IMR-90 (cell line): ENCODE measurements around the gene CNTNAP1. TPM values are rescaled to one million over a fixed set of nuclear protein-coding genes. Genes with fewer than 3 reads are reported as not detected.

ENCODE experiments used
- ATAC-seq: fragments of 200-7000 bp; cut with Tn5 transposase; 2 replicates; pipeline ENCODE4 v1.9.1; 2020; ENCODE audit warnings: low read depth, mild to moderate bottlenecking, moderate library complexity
- BruUV-seq: library from RNA; stranded (reverse); fragments of 400-500 nt; replicated peaks from 2 replicates; lab custom pipeline; 2021; lab: Mats Ljungman, UMichigan
- CTCF ChIA-PET: fragments of 300-600 bp; formaldehyde crosslinking; extraction: SDS; loops from one replicate; lab custom pipeline; 2021; ENCODE audit warnings: antibody characterized with exemption; lab: Yijun Ruan, JAX
- POLR2A ChIA-PET: fragments of 300-600 bp; sonication (Branson Sonifier 250); formaldehyde crosslinking; loops from one replicate; lab custom pipeline; 2022; ENCODE audit warnings: antibody characterized with exemption; ENCODE audit not compliant: unreplicated experiment; lab: Charles Lee
- DNase-seq: peaks from one replicate; pipeline ENCODE4 v3.0.0; 2013
- H2AFZ ChIP-seq: replicated peaks from 2 replicates; pipeline ENCODE3; 2013; ENCODE audit warnings: low read length, mild to moderate bottlenecking; ENCODE audit not compliant: poor library complexity
- H2AK5ac ChIP-seq: 2 replicates; pipeline ENCODE4 v1.6.1; 2013; ENCODE audit warnings: low read depth, low read length, inconsistent platforms
- H2AK9ac ChIP-seq: replicated peaks from 2 replicates; pipeline ENCODE3; 2013; ENCODE audit warnings: mild to moderate bottlenecking, low read depth, low read length, moderate library complexity; ENCODE audit not compliant: poor library complexity
- H2BK120ac ChIP-seq: 2 replicates; pipeline ENCODE4 v1.6.1; 2013; ENCODE audit warnings: low read depth, low read length, inconsistent platforms
- H2BK15ac ChIP-seq: 3 replicates; pipeline ENCODE4 v1.6.1; 2013; ENCODE audit warnings: low read depth, low read length, inconsistent platforms
- H2BK20ac ChIP-seq: 2 replicates; pipeline ENCODE4 v1.6.1; 2013; ENCODE audit warnings: low read depth, mild to moderate bottlenecking, inconsistent platforms, low read length, moderate library complexity
- H2BK5ac ChIP-seq: 2 replicates; pipeline ENCODE4 v1.6.1; 2013; ENCODE audit warnings: mild to moderate bottlenecking, low read depth, low read length, inconsistent platforms; ENCODE audit not compliant: poor library complexity, severe bottlenecking
- H3K14ac ChIP-seq: replicated peaks from 2 replicates; pipeline ENCODE4 v1.6.1; 2013; ENCODE audit warnings: low read depth, low read length, inconsistent platforms
- H3K18ac ChIP-seq: 2 replicates; pipeline ENCODE4 v1.6.1; 2013; ENCODE audit warnings: low read depth, low read length, control low read depth
- H3K23ac ChIP-seq: 2 replicates; pipeline ENCODE4 v1.6.1; 2013; ENCODE audit warnings: low read depth, low read length, inconsistent platforms
- H3K27ac ChIP-seq: 2 replicates; pipeline ENCODE4 v1.5.1; 2013; ENCODE audit warnings: mild to moderate bottlenecking, control low read depth, low read length; ENCODE audit not compliant: insufficient read depth
- H3K27me3 ChIP-seq: 2 replicates; pipeline ENCODE4 v1.6.1; 2013; ENCODE audit warnings: low read length; ENCODE audit not compliant: control insufficient read depth, insufficient read depth
- H3K36me3 ChIP-seq: 2 replicates; pipeline ENCODE4 v1.6.1; 2013; ENCODE audit warnings: low read length, mixed read lengths; ENCODE audit not compliant: control insufficient read depth, insufficient read depth
- H3K4ac ChIP-seq: 2 replicates; pipeline ENCODE4 v1.6.1; 2013; ENCODE audit warnings: low read depth, low read length, inconsistent platforms
- H3K4me1 ChIP-seq: 2 replicates; pipeline ENCODE4 v1.6.1; 2013; ENCODE audit warnings: low read length, mixed read lengths; ENCODE audit not compliant: control insufficient read depth, insufficient read depth
- H3K4me2 ChIP-seq: 2 replicates; pipeline ENCODE4 v1.6.1; 2013; ENCODE audit warnings: low read depth, mild to moderate bottlenecking, control low read depth, low read length, moderate library complexity
- H3K4me3 ChIP-seq: 2 replicates; pipeline ENCODE4 v1.5.1; 2013; ENCODE audit warnings: low read depth, mild to moderate bottlenecking, control low read depth, low read length, moderate library complexity; ENCODE audit not compliant: insufficient read depth
- H3K56ac ChIP-seq: 2 replicates; pipeline ENCODE4 v1.6.1; 2013; ENCODE audit warnings: low read length, inconsistent platforms; ENCODE audit not compliant: insufficient read depth; ENCODE audit errors: extremely low read depth
- H3K79me1 ChIP-seq, 2 experiments: 2 replicates each; pipeline ENCODE4 v1.6.1; 2013; ENCODE audit warnings: low read length in 2 of 2, inconsistent platforms in 1 of 2, low read depth in 1 of 2
- H3K9ac ChIP-seq: 2 replicates; pipeline ENCODE4 v1.6.1; 2013; ENCODE audit warnings: low read depth, low read length, control low read depth
- H3K9me1 ChIP-seq: 2 replicates; pipeline ENCODE4 v1.6.1; 2013; ENCODE audit warnings: low read length, inconsistent platforms; ENCODE audit not compliant: insufficient read depth
- H3K9me3 ChIP-seq: 2 replicates; pipeline ENCODE4 v1.6.1; 2013; ENCODE audit warnings: low read length; ENCODE audit not compliant: control insufficient read depth, insufficient read depth
- H4K20me1 ChIP-seq: 2 replicates; pipeline ENCODE4 v1.6.1; 2013; ENCODE audit warnings: low read length, inconsistent platforms; ENCODE audit not compliant: insufficient read depth
- H4K5ac ChIP-seq: 2 replicates; pipeline ENCODE4 v1.6.1; 2013; ENCODE audit warnings: mild to moderate bottlenecking, low read depth, low read length, control low read depth
- H4K8ac ChIP-seq, 2 experiments: 2 replicates each; pipeline ENCODE4 v1.6.1; 2013; ENCODE audit warnings: low read depth in 2 of 2, low read length in 2 of 2, control low read depth in 1 of 2, inconsistent platforms in 1 of 2
- H4K91ac ChIP-seq: 2 replicates; pipeline ENCODE4 v1.6.1; 2013; ENCODE audit warnings: low read depth, low read length, inconsistent platforms; ENCODE audit not compliant: insufficient read depth
- BHLHE40 ChIP-seq: fragments of 150-350 bp; IDR thresholded peaks from 2 replicates; pipeline ENCODE4 v1.6.1; 2016; ENCODE audit warnings: mild to moderate bottlenecking, low read depth, low read length
- CHD1 ChIP-seq: IDR thresholded peaks from 2 replicates; pipeline ENCODE4 v1.6.1; 2012; ENCODE audit warnings: low read depth, low read length, improper control_type of control experiment
- FOS ChIP-seq: fragments of 150-350 bp; IDR thresholded peaks from 2 replicates; pipeline ENCODE4 v1.6.1; 2016; ENCODE audit warnings: low read depth, low read length
- MAFK ChIP-seq: IDR thresholded peaks from 2 replicates; pipeline ENCODE4 v1.6.1; 2012; ENCODE audit warnings: low read depth, low read length, improper control_type of control experiment
- MAZ ChIP-seq: IDR thresholded peaks from 2 replicates; pipeline ENCODE4 v1.6.1; 2012; ENCODE audit warnings: low read depth, mild to moderate bottlenecking, low read length, improper control_type of control experiment, moderate library complexity, borderline replicate concordance
- MXI1 ChIP-seq: IDR thresholded peaks from 2 replicates; pipeline ENCODE4 v1.6.1; 2012; ENCODE audit warnings: low read depth, mild to moderate bottlenecking, low read length, moderate library complexity, borderline replicate concordance
- NFE2L2 ChIP-seq: fragments of 150-350 bp; IDR thresholded peaks from 2 replicates; pipeline ENCODE4 v1.6.1; 2016; ENCODE audit warnings: low read depth, mild to moderate bottlenecking, low read length
- POLR2A ChIP-seq: IDR thresholded peaks from 2 replicates; pipeline ENCODE4 v1.6.1; 2012; ENCODE audit warnings: mild to moderate bottlenecking, low read depth, low read length
- RAD21 ChIP-seq: IDR thresholded peaks from 2 replicates; pipeline ENCODE4 v1.6.1; 2012; ENCODE audit warnings: low read length, improper control_type of control experiment
- RCOR1 ChIP-seq: IDR thresholded peaks from 2 replicates; pipeline ENCODE4 v1.6.1; 2012; ENCODE audit warnings: mild to moderate bottlenecking, low read length, improper control_type of control experiment; ENCODE audit not compliant: insufficient replicate concordance
- RFX5 ChIP-seq: IDR thresholded peaks from 2 replicates; pipeline ENCODE4 v1.8.0; 2012; ENCODE audit warnings: low read depth, mild to moderate bottlenecking, low read length, moderate library complexity
- SMC3 ChIP-seq: fragments of 150-350 bp; IDR thresholded peaks from 2 replicates; pipeline ENCODE4 v1.6.1; 2016; ENCODE audit warnings: low read depth, mild to moderate bottlenecking, antibody characterized with exemption, low read length, moderate library complexity
- WGBS, 2 experiments: methylation state at CpG; one replicate each; pipeline versions ENCODE4 v1.1.5 to v1.1.7; 2013; ENCODE audit warnings: missing lambda C conversion rate in 2 of 2; ENCODE audit not compliant: insufficient read length in 1 of 2; ENCODE audit errors: extremely low coverage in 2 of 2; 5-methylcytosine and 5-hydroxymethylcytosine counted together
- dilution Hi-C: fragments of 300-500 bp; cut with HindIII; formaldehyde crosslinking; loops from one replicate; pipeline ENCODE4 v1.14.3; 2018; ENCODE audit warnings: low sequenced_read_pairs; ENCODE audit not compliant: unreplicated experiment
- in situ Hi-C: fragments of 300-500 bp; cut with MboI; formaldehyde crosslinking; loops from 3 replicates; pipeline ENCODE4 v1.14.3; 2019; ENCODE audit warnings: low sequenced_read_pairs, inconsistent platforms, mixed read lengths
- intact Hi-C: fragments of 100-400 bp; cut with micrococcal nuclease; formaldehyde crosslinking; loops from 2 replicates; pipeline ENCODE4 v1.10.0; 2022
- polyA plus RNA-seq, 3 experiments: library from polyadenylated mRNA; depleted of rRNA; stranded (reverse); fragments of >200 nt; gene quantifications; 2 replicates each; pipeline ENCODE4 v1.2.3, GENCODE V29; 2012; ENCODE audit warnings: low replicate concordance in 1 of 3
- total RNA-seq: library from RNA; depleted of rRNA; stranded (reverse); fragments of >200 nt; gene quantifications from 2 replicates; pipeline ENCODE4 v1.2.3, GENCODE V29; 2012
- TF ChIP-seq, protein P1 (sequence below): fragments of 150-350 bp; IDR thresholded peaks from 2 replicates; pipeline ENCODE4 v1.6.1; 2017; ENCODE audit warnings: mild to moderate bottlenecking, antibody characterized with exemption, low read length, low read depth
- TF ChIP-seq, protein P2 (sequence below): fragments of 150-350 bp; IDR thresholded peaks from 2 replicates; pipeline ENCODE4 v1.6.1; 2016; ENCODE audit warnings: low read depth, mild to moderate bottlenecking, low read length, moderate library complexity, borderline replicate concordance
- TF ChIP-seq, protein P3 (sequence below): conservative IDR thresholded peaks from 2 replicates; pipeline ENCODE4 v1.5.1; 2012; ENCODE audit warnings: mild to moderate bottlenecking, low read depth, low read length, improper control_type of control experiment

The CNTNAP1 gene
- total and polyA plus RNA-seq, 2 of the 4 experiments (the other 2 are of a cell fraction), result 12.2 to 72.2 TPM

DNA sequence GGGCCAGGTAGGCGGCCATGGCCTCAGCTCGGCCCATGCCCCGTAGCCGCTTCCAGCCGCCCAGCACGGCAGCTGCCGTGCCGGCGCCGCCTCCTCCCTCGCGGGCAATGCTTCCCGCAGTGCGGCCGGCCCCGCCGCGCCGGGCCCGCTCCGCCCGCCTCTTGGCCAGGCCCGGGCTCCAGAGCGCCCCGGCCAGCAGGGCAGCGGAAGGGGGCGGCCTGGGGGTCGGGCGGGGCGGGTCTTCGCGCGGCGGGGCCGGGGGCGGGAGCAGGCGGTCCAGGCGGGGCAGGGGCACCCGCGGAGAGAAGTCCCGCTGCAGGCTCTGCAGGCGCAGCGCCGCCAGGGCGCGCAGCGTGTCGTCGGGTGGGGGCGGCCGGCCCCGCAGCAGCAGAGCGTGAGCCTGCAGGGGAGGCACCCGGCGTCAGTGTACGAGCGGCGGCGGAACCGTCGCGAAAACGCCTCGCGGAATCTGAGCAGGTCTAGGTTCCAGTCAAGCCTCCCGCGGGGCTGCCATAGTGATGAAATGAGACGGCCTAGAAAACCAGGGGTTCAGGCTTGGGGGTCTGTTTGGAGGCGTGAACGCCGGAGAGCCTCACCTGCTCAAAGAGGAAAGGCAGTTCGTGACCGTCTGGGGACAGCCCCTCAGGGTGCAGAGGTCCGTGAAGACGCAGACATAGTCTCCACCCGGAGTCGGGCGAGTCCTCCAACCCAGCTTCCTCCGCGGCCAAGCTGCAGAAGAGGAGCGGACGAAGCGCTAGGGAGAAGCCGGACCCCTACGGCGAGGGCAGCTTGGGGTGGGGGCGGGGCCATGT lies 12.1 kb upstream of the CNTNAP1 start:
- Histone ChIP-seq H3K9ac (no peak overlapping the region), H2BK120ac (no peak overlapping the region), H4K8ac (no peak overlapping the region), H4K5ac (no peak overlapping the region), H3K4ac (no peak overlapping the region), H2AK9ac (no peak overlapping the region), H3K14ac (no peak overlapping the region), H3K27ac (no peak overlapping the region), H3K4me3 (no peak overlapping the region), H3K4me2 (no peak overlapping the region), H3K79me1 (peaks cover 7 to 56% of the 10 kb centered on the region in 2 experiments; a peak in 3 of 4 replicates), H3K27me3 (no peaks in the 10 kb centered on the region), H3K9me1 (peaks cover 12% of the 10 kb centered on the region), H3K56ac (no peak overlapping the region), H3K36me3 (peaks cover 68% of the 10 kb centered on the region), H3K18ac (no peak overlapping the region), H3K9me3 (no peaks in the 10 kb centered on the region), H2BK20ac (no peak overlapping the region), H3K4me1 (peaks cover 24% of the 10 kb centered on the region), H2AK5ac (no peak overlapping the region), H2AFZ (no peak overlapping the region), H2BK15ac (no peak overlapping the region), H4K20me1 (peaks cover 37% of the 10 kb centered on the region), H4K91ac (no peak overlapping the region), H2BK5ac (no peak overlapping the region), H3K23ac (no peak overlapping the region)
- WGBS, 2 experiments, result 81% methylated on average over 48 of the region's 87 CpGs; no CpG with 5 or more reads in 1 of the 2 experiments
- dilution Hi-C loops (no loop called here), in situ Hi-C loops (no loop called here), intact Hi-C loops (no loop called here)
- no peak for DNase-seq
- BruUV-seq, result no TSS peak
- ATAC-seq, result no peak
- ChIA-PET POLR2A (no interaction called here), CTCF (no interaction called here)
- TF ChIP-seq RAD21 (no peak), FOS (no peak), POLR2A (no peak), BHLHE40 (no peak), MAZ (no peak), MXI1 (no peak), CHD1 (no peak), NFE2L2 (no peak), SMC3 (no peak), RFX5 (no peak), RCOR1 (no peak), MAFK (no peak)
- TF ChIP-seq, protein P1, sequence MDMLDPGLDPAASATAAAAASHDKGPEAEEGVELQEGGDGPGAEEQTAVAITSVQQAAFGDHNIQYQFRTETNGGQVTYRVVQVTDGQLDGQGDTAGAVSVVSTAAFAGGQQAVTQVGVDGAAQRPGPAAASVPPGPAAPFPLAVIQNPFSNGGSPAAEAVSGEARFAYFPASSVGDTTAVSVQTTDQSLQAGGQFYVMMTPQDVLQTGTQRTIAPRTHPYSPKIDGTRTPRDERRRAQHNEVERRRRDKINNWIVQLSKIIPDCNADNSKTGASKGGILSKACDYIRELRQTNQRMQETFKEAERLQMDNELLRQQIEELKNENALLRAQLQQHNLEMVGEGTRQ, result no peak
- TF ChIP-seq, protein P2, sequence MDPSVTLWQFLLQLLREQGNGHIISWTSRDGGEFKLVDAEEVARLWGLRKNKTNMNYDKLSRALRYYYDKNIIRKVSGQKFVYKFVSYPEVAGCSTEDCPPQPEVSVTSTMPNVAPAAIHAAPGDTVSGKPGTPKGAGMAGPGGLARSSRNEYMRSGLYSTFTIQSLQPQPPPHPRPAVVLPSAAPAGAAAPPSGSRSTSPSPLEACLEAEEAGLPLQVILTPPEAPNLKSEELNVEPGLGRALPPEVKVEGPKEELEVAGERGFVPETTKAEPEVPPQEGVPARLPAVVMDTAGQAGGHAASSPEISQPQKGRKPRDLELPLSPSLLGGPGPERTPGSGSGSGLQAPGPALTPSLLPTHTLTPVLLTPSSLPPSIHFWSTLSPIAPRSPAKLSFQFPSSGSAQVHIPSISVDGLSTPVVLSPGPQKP, result no peak
- TF ChIP-seq, protein P3, sequence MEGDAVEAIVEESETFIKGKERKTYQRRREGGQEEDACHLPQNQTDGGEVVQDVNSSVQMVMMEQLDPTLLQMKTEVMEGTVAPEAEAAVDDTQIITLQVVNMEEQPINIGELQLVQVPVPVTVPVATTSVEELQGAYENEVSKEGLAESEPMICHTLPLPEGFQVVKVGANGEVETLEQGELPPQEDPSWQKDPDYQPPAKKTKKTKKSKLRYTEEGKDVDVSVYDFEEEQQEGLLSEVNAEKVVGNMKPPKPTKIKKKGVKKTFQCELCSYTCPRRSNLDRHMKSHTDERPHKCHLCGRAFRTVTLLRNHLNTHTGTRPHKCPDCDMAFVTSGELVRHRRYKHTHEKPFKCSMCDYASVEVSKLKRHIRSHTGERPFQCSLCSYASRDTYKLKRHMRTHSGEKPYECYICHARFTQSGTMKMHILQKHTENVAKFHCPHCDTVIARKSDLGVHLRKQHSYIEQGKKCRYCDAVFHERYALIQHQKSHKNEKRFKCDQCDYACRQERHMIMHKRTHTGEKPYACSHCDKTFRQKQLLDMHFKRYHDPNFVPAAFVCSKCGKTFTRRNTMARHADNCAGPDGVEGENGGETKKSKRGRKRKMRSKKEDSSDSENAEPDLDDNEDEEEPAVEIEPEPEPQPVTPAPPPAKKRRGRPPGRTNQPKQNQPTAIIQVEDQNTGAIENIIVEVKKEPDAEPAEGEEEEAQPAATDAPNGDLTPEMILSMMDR, result no peak
